GM19397 (cell line): ENCODE measurements around the gene VWA2.

Source experiments
- ATAC-seq: cut with Tn5 transposase; IDR thresholded peaks from one replicate; pipeline ENCODE4 v1.9.1; 2021; ENCODE audit warnings: mild to moderate bottlenecking, moderate library complexity; ENCODE audit not compliant: unreplicated experiment

The VWA2 gene

DNA sequence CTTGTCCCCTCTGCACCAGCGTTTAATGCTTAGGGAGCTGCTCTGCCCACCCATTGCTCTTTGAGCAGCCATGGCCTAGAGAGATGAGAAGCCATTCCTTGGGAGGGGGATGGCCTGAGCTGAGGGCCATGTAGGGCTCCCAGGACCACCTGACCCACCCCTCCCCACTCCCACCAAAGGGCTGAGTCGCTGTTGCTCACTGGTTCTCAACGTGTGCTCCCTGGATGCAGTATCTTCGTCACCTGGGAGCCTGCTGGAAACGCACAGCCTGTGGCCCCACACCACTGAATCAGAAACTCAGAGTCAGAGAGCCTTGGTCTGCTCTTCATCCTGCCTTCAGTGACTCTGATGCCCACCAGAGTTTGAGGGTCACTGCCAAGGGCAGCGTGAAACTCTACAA lies 37.0 kb downstream of the VWA2 start:
- ATAC-seq, result no peak

DNA sequence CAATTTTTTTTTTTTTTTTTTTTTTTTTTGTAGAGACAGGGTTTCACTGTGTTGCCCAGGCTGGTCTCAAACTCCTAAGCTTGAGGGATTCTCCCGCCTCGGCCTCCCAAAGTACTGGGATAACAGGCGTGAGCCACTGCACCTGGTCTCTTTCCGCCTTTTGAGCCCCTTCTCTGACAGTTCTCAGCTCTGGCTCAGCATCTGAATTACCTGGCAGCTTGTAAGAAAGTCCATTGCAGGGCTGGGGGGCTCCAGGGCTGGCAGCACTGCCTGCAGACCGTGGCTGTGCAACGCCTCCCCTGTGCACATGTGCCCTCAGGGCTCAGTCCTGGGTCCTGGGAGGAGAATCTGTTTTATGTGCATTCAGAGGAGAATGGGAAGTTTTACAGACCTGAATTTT lies 37.6 kb downstream of the VWA2 start:
- ATAC-seq, result no peak

DNA sequence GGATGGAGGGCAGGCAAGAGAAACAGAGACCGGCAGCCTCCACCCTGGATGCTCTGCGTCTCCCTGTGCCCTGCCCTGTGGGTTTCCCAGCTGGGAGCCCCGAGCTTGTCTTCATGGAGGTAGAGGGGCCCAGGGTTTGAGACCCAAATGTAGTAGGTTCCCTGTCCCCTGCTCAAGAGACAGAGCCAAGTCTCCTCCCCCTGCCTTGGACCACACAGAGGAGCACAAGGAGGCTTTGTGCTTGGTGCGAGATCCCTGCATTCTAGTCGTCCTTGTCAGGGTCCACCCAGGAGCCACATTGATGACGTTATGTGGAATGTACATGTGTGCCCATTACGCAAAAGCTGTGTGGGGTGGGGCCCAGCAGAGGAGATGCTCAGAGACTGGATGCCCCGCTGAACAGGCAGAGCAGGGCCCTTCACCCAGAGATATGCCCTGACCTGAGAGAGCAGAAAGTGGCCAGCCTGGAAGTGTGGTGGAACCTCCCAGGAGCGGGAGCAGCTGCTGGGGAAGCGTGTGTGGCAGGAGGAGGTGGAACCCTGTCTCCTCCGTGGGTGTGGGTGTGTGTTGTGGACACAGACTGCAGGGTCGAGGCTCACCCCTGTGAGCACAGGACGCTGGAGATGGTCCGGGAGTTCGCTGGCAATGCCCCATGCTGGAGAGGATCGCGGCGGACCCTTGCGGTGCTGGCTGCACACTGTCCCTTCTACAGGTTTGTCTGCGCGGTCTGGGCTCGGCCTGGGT lies 39.3 kb downstream of the VWA2 start:
- ATAC-seq, result no peak

DNA sequence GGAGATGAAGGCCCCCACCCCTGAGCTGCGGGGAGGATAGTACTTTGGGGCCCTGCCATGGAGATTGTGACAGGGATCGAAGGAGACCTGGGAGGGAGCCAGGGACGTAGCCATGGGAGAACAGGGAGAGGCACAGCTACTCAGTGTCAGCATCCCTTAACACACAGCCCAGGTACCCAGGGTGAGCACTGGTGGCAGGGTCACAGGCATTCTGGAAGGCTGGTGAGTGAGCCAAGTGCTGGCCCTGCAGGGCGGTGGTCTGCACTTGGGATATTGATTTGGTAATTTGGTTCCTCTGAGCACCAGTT lies 39.8 kb downstream of the VWA2 start:
- no peak for ATAC-seq

DNA sequence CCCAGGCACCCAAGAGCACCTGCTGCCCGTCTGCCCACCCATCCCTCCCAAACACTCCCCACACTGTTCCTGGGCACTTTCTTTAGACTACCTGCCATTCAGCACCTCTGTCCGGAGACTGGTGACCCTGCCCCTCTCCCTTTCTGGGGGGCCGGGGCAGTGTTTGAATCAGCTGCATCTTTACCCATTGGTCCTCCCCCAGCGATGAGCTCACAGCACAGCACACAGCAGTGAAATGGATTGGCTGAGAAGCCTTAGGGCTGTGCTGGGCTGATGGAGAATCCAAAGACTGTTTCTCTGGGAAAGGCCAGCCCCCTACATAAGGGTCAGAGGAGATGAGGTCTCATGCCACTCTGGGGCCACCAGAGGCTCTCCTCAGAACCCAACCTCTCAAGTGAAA lies 40.2 kb downstream of the VWA2 start:
- no peak for ATAC-seq

DNA sequence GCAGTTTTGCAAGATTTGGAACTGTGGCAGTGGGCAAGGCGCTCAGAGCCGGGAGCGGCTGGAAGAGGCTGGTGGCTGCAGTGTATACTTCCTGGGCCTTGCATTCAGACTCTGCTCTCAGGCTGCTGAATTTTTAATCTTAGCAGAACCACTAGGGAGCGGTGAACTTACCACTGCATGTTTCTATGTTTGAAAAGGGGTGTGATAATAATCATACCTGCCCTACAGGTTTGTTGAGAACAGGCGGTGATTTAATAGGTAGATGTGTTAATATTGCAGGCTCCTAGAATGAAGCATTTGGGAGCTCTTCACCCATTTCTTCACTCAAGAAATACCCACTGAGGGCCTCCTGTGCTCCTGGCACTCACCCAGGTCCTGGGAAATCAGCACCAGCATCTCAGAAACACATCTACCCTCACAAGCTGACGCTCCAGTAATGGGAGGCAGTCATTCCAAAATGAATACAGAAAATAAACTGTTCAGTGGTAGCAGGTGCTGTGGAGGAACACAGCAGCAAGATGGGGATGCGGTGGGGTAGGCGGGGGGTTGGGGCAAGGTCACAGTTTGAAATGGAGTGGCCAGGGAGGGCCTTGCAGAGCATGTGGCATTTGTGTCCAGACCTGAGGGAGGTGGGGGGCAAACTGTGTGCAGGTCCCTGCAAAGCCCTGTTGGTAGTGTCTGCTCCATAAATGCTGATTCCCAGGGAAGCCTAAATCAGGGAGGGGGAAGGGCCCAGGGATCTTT lies 41.0 kb downstream of the VWA2 start:
- ATAC-seq, result no peak

DNA sequence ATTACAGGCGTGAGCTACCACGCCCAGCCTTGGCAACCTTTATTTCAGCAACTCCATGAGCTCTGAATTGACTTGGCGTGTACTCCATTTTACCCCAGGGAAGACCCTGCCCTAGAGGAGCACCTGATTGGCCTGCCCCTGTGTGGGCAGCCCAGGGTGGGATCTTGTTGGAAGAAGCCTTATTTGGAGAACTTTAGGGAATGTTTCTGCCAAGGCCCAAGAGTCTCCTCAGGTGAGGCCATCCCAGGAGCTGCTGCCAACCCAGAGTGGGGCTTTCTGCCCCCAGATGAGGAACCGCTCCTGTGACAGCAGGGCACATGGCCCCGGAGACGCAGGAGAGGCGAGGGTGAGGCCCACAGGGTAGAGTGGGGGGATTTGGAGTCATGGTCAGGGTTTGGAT lies 42.0 kb downstream of the VWA2 start:
- ATAC-seq, result no peak

DNA sequence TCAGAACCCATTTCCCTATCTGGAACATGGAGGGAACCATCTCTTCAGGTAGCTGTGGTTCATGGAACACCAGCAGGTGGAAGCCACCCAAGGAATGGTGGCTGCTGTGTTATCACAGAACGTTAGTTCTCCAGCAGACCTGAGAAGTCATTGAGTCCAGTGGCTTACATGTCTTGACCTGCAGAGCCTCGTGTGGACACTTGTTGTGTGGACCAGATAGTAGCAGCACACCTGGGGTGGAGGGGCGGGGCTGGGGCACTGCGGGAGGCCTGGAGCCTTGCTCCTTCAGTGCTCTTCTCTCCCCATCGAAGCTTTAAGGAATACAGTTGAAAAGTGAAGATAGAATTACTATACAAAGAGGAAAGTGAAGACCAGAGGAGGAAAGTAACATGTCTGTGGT lies 42.4 kb downstream of the VWA2 start:
- no peak for ATAC-seq

DNA sequence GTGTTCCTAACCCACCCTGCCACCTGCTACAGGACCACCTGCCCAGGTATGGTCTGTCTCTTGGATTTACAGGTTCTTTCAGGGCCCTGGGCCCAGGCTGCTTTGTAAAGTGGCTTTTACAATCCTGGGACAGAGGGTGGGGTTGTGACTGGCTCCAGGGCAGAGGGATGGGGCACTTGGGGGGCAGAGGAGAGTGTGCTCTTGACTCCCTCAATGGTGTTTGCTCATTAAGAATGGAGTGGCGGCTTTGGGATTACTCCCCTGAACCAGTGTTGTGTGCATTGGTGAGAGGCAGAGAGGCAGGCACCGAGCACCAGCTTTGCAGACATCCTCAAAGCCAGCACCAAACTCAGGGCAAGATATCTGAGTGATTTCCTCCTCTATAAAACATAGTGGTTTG lies 43.5 kb downstream of the VWA2 start:
- ATAC-seq, result no peak

DNA sequence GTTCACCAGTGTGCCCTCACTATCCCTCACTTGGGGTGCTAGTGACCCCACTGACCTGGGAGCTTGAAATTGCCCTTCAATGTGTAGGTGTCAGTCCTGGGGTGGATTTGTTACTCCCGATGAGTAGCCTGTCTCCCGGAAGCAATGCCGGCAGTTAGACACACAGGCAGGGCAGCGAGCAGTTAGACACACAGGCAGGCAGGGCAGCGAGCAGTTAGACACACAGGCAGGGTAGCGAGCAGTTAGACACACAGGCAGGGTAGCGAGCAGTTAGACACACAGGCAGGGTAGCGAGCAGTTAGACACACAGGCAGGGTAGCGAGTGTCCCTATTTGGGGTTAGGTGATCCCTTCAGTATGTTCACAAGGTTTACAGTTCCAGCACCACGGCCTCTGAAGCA lies 44.0 kb downstream of the VWA2 start:
- ATAC-seq, result no peak

DNA sequence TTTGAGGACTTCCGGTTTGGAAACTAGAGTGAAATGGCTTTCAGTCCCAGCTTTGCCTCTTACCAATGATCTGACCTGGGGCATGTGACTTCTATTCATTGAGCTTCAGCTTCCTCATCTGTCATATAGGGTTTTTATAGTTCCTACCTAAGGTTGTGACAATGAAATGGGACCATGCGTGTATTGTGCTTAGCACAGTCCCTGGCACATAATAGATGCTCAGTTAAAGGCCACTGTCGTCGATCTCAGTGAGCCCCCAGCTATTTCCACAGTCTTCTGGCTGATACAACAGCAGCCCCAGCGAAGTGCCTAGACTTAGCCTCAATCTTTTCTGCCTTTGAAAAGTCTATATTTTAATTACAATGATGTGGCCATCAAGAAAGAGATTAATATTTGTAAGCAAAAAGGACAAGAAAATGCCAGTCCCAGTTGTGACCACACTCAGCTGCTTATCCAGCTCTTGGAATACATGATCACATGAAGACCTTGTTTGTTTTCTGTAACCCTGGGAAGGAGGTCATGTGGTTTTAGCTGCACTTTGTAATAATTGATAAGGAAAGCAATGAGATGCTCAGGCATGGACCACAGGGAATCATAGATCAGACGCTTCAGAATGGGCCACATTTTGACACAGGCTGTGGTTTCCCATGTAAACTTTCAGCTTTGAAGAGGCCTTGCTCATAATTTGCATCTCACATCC lies 44.6 kb downstream of the VWA2 start:
- no peak for ATAC-seq

DNA sequence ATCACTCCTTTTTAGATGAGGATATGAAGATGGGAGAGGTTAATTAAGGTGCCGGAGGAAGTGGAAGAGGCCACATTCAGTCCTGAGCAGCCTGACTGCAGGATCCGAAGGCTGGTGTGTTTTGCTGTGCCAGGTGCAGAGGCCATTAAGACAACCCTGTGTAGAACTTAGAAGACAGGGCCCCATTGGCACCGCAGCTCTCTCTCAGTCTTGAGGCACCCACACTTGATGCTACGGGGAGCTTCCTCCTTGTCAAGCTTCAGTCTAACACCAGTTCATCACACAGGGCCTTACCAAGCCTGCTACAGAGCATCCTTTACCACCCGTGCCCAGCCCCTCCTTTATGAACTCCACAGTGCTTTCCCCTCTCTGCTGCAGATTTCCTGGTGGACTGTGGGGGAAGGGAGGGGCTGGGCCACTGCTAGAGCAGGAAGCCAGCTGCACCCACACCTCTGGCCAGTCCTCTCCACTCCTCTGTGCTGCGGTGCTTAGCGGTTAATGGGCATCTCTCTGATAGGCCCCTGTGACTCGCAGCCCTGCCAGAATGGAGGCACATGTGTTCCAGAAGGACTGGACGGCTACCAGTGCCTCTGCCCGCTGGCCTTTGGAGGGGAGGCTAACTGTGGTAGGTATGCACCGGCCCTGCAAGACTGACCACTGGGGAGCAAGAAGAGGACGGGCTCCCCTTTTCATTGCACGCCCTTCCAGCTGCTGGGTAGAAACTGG lies 45.5 kb downstream of the VWA2 start:
- no peak for ATAC-seq

DNA sequence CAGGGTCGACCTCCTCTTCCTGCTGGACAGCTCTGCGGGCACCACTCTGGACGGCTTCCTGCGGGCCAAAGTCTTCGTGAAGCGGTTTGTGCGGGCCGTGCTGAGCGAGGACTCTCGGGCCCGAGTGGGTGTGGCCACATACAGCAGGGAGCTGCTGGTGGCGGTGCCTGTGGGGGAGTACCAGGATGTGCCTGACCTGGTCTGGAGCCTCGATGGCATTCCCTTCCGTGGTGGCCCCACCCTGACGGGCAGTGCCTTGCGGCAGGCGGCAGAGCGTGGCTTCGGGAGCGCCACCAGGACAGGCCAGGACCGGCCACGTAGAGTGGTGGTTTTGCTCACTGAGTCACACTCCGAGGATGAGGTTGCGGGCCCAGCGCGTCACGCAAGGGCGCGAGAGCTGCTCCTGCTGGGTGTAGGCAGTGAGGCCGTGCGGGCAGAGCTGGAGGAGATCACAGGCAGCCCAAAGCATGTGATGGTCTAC lies 46.9 kb downstream of the VWA2 start:
- no peak for ATAC-seq

DNA sequence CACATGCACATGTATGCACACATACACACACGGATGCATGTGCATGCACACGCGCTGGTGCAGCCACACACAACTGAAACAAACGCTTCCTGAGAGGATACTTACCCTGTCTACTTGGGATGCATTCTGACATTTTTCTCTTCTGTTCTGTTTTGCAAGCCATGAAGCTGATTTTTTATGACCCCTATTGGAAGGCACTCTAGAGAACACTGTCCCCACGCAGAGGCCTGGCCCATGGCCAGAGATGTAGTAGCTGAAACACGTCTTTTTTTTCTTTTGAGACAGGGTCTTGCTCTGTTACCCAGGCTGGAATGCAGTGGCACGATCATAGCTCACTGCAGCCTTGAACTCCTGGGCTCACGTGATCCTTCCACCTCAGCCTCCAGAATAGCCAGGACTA lies 47.9 kb downstream of the VWA2 start:
- ATAC-seq, result no peak

DNA sequence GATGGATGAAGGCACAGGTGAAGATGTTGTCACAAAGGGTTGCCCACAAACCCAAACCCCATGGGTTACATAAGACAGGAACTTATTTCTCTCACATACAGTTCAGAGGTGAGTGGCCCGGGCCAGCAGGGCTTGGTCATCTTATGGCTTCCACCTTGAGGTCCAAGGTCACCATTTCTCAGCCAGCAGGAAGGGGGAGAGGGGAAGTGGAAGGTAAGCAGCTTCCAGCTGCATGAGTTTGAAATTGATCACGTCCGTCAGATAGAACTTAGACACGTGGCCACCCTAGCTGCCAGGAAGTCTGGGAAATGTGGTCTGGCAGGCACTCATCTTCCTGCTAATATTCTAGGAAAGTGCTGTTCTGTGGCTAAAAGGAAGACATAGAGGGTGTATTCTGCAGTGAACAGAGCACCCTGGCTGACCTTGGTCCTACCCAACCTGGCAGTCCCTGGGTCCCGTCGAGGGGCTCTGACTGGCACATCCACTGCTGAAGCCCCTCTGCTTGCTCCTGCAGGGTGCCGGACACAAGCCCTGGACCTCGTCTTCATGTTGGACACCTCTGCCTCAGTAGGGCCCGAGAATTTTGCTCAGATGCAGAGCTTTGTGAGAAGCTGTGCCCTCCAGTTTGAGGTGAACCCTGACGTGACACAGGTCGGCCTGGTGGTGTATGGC lies 49.5 kb downstream of the VWA2 start:
- ATAC-seq, result no peak

DNA sequence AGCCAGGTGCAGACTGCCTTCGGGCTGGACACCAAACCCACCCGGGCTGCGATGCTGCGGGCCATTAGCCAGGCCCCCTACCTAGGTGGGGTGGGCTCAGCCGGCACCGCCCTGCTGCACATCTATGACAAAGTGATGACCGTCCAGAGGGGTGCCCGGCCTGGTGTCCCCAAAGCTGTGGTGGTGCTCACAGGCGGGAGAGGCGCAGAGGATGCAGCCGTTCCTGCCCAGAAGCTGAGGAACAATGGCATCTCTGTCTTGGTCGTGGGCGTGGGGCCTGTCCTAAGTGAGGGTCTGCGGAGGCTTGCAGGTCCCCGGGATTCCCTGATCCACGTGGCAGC lies 50.0 kb downstream of the VWA2 start:
- no peak for ATAC-seq

DNA sequence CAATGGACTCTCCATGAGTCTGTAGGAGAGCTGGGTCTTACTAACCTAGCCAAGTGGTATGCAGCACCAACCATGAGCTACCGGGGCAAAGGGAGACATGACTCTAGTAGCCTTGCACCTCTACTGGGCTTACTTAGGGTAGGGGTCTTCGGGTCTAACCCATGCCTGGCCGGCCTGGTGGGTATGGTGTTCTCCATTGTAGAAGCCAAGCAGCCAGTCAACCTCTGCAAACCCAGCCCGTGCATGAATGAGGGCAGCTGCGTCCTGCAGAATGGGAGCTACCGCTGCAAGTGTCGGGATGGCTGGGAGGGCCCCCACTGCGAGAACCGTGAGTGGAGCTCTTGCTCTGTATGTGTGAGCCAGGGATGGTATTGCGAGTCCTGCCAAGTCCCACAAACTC lies 51.0 kb downstream of the VWA2 start:
- ATAC-seq, result no peak

DNA sequence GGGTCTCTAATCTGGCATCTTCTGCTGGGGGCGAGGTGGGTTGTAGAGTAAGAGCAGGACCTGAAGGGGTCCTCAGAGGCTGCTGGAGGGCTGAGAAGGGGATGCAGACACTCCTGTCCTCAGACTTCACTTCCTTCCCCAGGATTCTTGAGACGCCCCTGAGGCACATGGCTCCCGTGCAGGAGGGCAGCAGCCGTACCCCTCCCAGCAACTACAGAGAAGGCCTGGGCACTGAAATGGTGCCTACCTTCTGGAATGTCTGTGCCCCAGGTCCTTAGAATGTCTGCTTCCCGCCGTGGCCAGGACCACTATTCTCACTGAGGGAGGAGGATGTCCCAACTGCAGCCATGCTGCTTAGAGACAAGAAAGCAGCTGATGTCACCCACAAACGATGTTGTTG lies 52.0 kb downstream of the VWA2 start:
- no peak for ATAC-seq

DNA sequence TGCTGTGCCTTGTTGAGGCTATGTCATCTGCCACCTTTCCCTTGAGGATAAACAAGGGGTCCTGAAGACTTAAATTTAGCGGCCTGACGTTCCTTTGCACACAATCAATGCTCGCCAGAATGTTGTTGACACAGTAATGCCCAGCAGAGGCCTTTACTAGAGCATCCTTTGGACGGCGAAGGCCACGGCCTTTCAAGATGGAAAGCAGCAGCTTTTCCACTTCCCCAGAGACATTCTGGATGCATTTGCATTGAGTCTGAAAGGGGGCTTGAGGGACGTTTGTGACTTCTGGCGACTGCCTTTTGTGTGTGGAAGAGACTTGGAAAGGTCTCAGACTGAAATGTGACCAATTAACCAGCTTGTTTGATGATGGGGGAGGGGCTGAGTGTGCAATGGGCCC lies 52.5 kb downstream of the VWA2 start:
- no peak for ATAC-seq

DNA sequence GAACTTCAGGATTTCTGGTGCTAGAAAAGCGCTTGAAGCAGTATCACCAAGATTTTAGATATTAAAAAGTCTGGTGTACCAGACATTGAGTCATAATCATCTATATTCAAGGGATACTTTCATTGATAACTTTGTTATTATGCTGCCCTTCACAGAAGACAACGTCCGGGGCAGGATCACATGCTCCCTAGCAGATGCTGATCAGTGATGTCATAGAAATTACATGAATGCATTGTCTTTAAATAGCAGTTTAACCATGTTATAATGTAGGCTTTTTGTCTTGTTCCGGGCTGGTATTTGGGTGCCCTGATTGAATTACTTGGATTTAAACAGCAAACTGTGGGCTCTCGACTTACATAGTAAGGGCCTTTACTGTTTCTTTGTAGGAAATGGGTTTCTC lies 54.0 kb downstream of the VWA2 start:
- ATAC-seq, result no peak

DNA sequence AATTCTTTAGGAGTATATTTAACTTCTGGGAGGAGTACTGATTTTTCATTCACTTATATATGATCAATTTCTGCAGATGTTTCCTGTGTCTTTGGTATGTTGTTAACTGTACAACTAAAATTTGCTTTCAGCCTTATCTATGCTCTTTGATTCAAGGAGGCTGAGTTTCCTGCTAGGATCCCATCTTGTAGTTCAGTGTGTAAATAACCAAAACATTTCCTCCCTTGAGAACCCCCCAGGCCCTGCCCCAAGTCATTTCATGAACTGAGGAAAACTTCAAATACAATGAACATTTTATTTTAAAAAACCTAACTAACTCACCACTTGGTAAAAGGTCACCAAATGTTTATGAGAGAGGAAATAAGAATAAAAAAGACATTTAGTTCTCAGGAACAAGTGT lies 55.5 kb downstream of the VWA2 start:
- no peak for ATAC-seq
